SK-N-SH treated with all-trans-retinoic acid at 6 μM for 48 hours (cell line): ENCODE data around the gene FICD.

Experiments
- CSDC2 ChIP-seq: fragments of 250-450 bp; sonication (Bioruptor Pico); IDR thresholded peaks from 2 replicates; pipeline ENCODE4 v1.5.0; 2020; ENCODE audit warnings: mild to moderate bottlenecking, moderate library complexity
- ESRRG ChIP-seq: fragments of 250-450 bp; sonication (Bioruptor Pico); IDR thresholded peaks from 2 replicates; pipeline ENCODE4 v1.6.1; 2021; ENCODE audit warnings: mild to moderate bottlenecking
- GLIS3 ChIP-seq: fragments of 250-450 bp; sonication (Bioruptor Pico); IDR thresholded peaks from 2 replicates; pipeline ENCODE4 v1.5.0; 2020; ENCODE audit warnings: mild to moderate bottlenecking, moderate library complexity
- RARB ChIP-seq: fragments of 250-450 bp; sonication (Bioruptor Pico); IDR thresholded peaks from 2 replicates; pipeline ENCODE4 v1.8.0; 2021; ENCODE audit warnings: mild to moderate bottlenecking, moderate library complexity
- SNAI2 ChIP-seq: fragments of 250-450 bp; sonication (Bioruptor Pico); IDR thresholded peaks from 2 replicates; pipeline ENCODE4 v1.5.0; 2020; ENCODE audit warnings: mild to moderate bottlenecking, moderate library complexity
- ZFP30 ChIP-seq: fragments of 450-650 bp; formaldehyde crosslinking; IDR thresholded peaks from 2 replicates; pipeline ENCODE4 v1.5.0; 2022; ENCODE audit warnings: mild to moderate bottlenecking, moderate library complexity
- TF ChIP-seq, protein P1 (sequence below): fragments of 250-450 bp; sonication (Bioruptor Pico); IDR thresholded peaks from 2 replicates; pipeline ENCODE4 v1.8.0; 2020; ENCODE audit warnings: mild to moderate bottlenecking, moderate library complexity, borderline replicate concordance
- TF ChIP-seq, protein P2 (sequence below): fragments of 250-450 bp; sonication (Bioruptor Pico); IDR thresholded peaks from 2 replicates; pipeline ENCODE4 v1.5.1; 2020; ENCODE audit warnings: low read depth, mild to moderate bottlenecking, moderate library complexity
- TF ChIP-seq, protein P3 (sequence below): fragments of 250-450 bp; sonication (Bioruptor Pico); IDR thresholded peaks from 2 replicates; pipeline ENCODE4 v1.5.0; 2020; ENCODE audit warnings: mild to moderate bottlenecking, moderate library complexity

DNA sequence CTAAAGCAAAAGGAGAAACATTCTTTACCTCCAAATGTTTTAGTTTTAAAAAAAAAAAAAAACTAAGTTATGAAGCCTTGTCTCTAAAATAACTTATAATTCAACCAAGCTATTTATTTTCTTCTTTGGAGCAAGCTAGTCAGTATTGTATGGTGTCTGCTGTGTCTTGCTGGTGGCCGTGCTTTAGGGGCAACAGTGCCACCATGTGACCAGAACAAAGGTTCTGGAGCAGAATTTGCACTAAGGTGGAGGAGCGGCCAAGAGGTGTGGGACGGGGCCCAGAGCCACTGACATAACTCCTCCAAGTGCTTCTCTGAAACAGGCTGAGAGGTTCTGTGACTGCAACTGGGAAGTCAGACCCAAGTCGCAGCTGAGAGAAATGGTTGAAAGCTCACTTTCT is 4.5 kb downstream of the FICD start:
- TF ChIP-seq, protein P1, sequence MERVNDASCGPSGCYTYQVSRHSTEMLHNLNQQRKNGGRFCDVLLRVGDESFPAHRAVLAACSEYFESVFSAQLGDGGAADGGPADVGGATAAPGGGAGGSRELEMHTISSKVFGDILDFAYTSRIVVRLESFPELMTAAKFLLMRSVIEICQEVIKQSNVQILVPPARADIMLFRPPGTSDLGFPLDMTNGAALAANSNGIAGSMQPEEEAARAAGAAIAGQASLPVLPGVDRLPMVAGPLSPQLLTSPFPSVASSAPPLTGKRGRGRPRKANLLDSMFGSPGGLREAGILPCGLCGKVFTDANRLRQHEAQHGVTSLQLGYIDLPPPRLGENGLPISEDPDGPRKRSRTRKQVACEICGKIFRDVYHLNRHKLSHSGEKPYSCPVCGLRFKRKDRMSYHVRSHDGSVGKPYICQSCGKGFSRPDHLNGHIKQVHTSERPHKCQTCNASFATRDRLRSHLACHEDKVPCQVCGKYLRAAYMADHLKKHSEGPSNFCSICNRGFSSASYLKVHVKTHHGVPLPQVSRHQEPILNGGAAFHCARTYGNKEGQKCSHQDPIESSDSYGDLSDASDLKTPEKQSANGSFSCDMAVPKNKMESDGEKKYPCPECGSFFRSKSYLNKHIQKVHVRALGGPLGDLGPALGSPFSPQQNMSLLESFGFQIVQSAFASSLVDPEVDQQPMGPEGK, result no peak
- TF ChIP-seq GLIS3 (CRISPR knock-in tag), result no peak
- TF ChIP-seq RARB (CRISPR knock-in tag), result no peak
- TF ChIP-seq ESRRG (CRISPR knock-in tag), result no peak
- TF ChIP-seq, protein P2, sequence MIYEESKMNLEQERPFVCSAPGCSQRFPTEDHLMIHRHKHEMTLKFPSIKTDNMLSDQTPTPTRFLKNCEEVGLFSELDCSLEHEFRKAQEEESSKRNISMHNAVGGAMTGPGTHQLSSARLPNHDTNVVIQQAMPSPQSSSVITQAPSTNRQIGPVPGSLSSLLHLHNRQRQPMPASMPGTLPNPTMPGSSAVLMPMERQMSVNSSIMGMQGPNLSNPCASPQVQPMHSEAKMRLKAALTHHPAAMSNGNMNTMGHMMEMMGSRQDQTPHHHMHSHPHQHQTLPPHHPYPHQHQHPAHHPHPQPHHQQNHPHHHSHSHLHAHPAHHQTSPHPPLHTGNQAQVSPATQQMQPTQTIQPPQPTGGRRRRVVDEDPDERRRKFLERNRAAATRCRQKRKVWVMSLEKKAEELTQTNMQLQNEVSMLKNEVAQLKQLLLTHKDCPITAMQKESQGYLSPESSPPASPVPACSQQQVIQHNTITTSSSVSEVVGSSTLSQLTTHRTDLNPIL, result no peak
- no peak for TF ChIP-seq ZFP30 (CRISPR knock-in tag)
- TF ChIP-seq SNAI2, result no peak
- TF ChIP-seq, protein P3, sequence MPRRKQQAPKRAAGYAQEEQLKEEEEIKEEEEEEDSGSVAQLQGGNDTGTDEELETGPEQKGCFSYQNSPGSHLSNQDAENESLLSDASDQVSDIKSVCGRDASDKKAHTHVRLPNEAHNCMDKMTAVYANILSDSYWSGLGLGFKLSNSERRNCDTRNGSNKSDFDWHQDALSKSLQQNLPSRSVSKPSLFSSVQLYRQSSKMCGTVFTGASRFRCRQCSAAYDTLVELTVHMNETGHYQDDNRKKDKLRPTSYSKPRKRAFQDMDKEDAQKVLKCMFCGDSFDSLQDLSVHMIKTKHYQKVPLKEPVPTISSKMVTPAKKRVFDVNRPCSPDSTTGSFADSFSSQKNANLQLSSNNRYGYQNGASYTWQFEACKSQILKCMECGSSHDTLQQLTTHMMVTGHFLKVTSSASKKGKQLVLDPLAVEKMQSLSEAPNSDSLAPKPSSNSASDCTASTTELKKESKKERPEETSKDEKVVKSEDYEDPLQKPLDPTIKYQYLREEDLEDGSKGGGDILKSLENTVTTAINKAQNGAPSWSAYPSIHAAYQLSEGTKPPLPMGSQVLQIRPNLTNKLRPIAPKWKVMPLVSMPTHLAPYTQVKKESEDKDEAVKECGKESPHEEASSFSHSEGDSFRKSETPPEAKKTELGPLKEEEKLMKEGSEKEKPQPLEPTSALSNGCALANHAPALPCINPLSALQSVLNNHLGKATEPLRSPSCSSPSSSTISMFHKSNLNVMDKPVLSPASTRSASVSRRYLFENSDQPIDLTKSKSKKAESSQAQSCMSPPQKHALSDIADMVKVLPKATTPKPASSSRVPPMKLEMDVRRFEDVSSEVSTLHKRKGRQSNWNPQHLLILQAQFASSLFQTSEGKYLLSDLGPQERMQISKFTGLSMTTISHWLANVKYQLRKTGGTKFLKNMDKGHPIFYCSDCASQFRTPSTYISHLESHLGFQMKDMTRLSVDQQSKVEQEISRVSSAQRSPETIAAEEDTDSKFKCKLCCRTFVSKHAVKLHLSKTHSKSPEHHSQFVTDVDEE (CRISPR knock-in tag), result no peak
- no peak for TF ChIP-seq CSDC2 (CRISPR knock-in tag)
